ENCODE data around the gene NCS1. TPM values are rescaled to one million over a fixed set of nuclear protein-coding genes. Genes with fewer than 3 reads are reported as not detected.

Gene NCS1
- total and polyA plus RNA-seq, 9 of the 15 experiments (the other 6 are each of a cell fraction or from before 2014, with no cell fraction given), result 0.28 to 27.0 (median 9.6) TPM

DNA sequence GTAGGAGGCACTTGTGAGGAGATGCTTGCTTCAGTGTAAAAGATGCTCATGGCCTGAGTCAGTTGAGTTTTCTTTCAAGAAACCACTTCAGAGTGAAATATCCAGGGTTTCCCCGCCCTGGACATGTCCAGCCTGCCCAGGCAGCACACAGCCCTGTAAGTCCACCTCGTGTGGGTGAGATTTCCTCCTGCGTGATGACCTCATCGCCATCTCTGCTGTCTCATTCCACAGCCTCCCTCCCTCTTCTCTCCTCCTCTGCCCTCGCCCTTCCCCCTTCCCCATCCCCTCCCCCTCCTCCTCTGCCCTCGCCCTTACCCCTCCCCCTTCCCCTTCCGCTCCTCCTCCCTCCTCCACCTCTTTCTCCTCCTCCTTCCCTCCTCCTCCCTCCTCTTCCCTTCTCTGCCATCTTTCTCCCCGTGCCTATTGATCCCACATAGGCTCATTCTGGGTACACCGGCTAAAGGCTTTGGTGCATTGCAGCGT, 34.0 kb upstream of the NCS1 start (continued):
- TF ChIP-seq DNMT1 (IDR thresholded peaks at IDR 0.05), result no peak
- TF ChIP-seq ZNF165 (CRISPR knock-in tag; IDR thresholded peaks at IDR 0.05; ENCODE audit: borderline replicate concordance), result no peak
- no peak for TF ChIP-seq FOXO4 (CRISPR knock-in tag; IDR thresholded peaks at IDR 0.05)
- no peak for TF ChIP-seq SMARCC2 (IDR thresholded peaks at IDR 0.05; ENCODE audit: low read depth)
- no peak for TF ChIP-seq ZNF830 (CRISPR knock-in tag; IDR thresholded peaks at IDR 0.05)
- no peak for TF ChIP-seq ZSCAN32 (CRISPR knock-in tag; IDR thresholded peaks at IDR 0.05)
- TF ChIP-seq, protein P1, sequence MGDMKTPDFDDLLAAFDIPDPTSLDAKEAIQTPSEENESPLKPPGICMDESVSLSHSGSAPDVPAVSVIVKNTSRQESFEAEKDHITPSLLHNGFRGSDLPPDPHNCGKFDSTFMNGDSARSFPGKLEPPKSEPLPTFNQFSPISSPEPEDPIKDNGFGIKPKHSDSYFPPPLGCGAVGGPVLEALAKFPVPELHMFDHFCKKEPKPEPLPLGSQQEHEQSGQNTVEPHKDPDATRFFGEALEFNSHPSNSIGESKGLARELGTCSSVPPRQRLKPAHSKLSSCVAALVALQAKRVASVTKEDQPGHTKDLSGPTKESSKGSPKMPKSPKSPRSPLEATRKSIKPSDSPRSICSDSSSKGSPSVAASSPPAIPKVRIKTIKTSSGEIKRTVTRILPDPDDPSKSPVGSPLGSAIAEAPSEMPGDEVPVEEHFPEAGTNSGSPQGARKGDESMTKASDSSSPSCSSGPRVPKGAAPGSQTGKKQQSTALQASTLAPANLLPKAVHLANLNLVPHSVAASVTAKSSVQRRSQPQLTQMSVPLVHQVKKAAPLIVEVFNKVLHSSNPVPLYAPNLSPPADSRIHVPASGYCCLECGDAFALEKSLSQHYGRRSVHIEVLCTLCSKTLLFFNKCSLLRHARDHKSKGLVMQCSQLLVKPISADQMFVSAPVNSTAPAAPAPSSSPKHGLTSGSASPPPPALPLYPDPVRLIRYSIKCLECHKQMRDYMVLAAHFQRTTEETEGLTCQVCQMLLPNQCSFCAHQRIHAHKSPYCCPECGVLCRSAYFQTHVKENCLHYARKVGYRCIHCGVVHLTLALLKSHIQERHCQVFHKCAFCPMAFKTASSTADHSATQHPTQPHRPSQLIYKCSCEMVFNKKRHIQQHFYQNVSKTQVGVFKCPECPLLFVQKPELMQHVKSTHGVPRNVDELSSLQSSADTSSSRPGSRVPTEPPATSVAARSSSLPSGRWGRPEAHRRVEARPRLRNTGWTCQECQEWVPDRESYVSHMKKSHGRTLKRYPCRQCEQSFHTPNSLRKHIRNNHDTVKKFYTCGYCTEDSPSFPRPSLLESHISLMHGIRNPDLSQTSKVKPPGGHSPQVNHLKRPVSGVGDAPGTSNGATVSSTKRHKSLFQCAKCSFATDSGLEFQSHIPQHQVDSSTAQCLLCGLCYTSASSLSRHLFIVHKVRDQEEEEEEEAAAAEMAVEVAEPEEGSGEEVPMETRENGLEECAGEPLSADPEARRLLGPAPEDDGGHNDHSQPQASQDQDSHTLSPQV (IDR thresholded peaks at IDR 0.05), result 0 out of 2 replicates have a peak, but pooled peaks have one; percentile 5
- peak; percentile 76 for TF ChIP-seq DPF2 (IDR thresholded peaks at IDR 0.05)
- TF ChIP-seq ETV6 (IDR thresholded peaks at IDR 0.05; ENCODE audit: borderline replicate concordance in 1 of 2, low read depth in 2 of 2, low read length in 1 of 2), result no peak
- no peak for TF ChIP-seq ETV6 (CRISPR knock-in tag; IDR thresholded peaks at IDR 0.05; ENCODE audit: borderline replicate concordance)
- peak in 1 of 2 experiments; percentile 71; a peak in 1 of 4 replicates for TF ChIP-seq RCOR1 (IDR thresholded peaks at IDR 0.05; ENCODE audit: borderline replicate concordance in 1 of 2, low read depth in 2 of 2, low read length in 2 of 2)
- no peak for TF ChIP-seq KAT7 (CRISPR knock-in tag; IDR thresholded peaks at IDR 0.05; ENCODE audit: borderline replicate concordance)
- no peak for TF ChIP-seq XRCC3 (IDR thresholded peaks at IDR 0.05)
- no peak for TF ChIP-seq ELF4 (CRISPR knock-in tag; IDR thresholded peaks at IDR 0.05)
- TF ChIP-seq, protein P2, sequence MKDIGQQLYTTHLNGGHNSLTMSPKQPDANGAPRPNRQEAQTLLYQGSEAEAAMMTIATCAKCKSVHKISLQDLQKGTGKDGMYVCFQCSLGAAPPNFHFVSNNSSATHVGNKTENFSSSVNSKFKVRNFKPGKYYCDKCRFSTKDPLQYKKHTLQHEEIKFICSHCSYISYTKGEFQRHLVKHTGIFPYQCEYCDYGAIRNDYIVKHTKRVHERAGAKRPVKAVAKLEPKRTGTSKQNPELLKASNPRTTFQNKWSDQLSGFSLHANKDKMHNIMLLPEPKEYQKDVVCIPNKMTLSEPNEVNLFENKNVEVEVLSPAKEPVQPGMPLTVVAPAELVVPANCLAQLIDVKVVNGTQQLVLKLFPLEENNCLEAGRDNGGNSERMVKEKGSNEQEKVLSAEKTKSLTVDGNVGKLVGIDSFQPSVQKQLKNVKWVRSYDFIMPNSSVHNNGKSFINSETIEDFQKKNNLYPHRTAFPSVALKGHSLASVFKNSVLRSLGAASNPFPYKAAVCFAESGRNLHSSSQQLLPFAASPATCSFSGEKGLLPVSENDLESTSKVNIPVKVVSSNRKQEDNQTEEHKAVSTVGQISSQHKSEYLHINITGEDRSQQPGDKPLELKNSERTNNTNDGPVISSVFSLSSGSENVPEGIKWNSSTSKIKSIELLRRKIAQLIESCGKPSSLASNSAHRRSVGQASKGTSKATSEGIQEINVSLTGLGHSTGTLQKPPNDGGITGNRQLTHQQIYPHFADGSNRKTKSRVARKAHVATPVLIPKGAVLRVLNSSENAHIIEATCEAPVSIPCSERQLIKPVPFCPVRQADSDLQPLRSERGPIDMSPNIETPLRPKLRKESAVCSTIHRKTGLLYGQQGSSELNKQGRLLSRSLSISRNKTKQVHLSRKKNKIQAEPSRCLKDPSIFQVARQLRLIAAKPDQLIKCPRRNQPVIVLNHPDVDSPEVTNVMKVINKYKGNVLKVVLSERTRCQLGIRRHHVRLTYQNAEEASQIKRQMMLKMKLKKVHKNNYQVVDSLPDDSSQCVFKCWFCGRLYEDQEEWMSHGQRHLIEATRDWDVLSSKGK (CRISPR knock-in tag; IDR thresholded peaks at IDR 0.05), result no peak
- TF ChIP-seq JUNB (CRISPR knock-in tag; conservative IDR thresholded peaks at IDR 0.05), result no peak
- no peak for TF ChIP-seq STAT5A (IDR thresholded peaks at IDR 0.05; ENCODE audit: borderline replicate concordance, low read length)
- TF ChIP-seq NFIX (CRISPR knock-in tag; IDR thresholded peaks at IDR 0.05; ENCODE audit: low read depth), result no peak
- no peak for TF ChIP-seq FOXJ3 (CRISPR knock-in tag; IDR thresholded peaks at IDR 0.05)
- no peak for TF ChIP-seq ZNF77 (CRISPR knock-in tag; IDR thresholded peaks at IDR 0.05)
- 0 out of 2 replicates have a peak, but pooled peaks have one; percentile 39 for TF ChIP-seq ZNF766 (CRISPR knock-in tag; conservative IDR thresholded peaks at IDR 0.05)
- TF ChIP-seq KLF10 (CRISPR knock-in tag; IDR thresholded peaks at IDR 0.05), result no peak

Data from K562 (cell line).